ENCODE data around the gene CDH13.

The CDH13 gene

GRCh38 chr16:83296505-83296904 lies 669.7 kb downstream of the CDH13 start:
- H3K27ac ChIP-seq (ENCODE audit: low read length): no peak overlapping the region
- H3K4me2 ChIP-seq (ENCODE audit: low read length): no peak overlapping the region
- H3K4me1 ChIP-seq (ENCODE audit: low read length): no peaks in the 10 kb centered on the region
- no peak overlapping the region for H3K4me3 ChIP-seq (ENCODE audit: low read length)
- H3K9ac ChIP-seq (ENCODE audit: low read length): no peak overlapping the region
- H3K36me3 ChIP-seq (replicated peaks; ENCODE audit: low read depth, low read length): no peaks in the 10 kb centered on the region
- H3K9me3 ChIP-seq (ENCODE audit: insufficient read depth, low read length): no peaks in the 10 kb centered on the region
- no peaks in the 10 kb centered on the region for H4K20me1 ChIP-seq (ENCODE audit: insufficient read depth, low read length)
- no peak for TF ChIP-seq EZH2phosphoT487 (IDR thresholded peaks at IDR 0.05; ENCODE audit: low read depth)
- no peak for TF ChIP-seq CTCF (IDR thresholded peaks at IDR 0.05; ENCODE audit: low read depth, low read length)
- H2AFZ ChIP-seq (ENCODE audit: low read depth, low read length): no peak overlapping the region
- H3K27me3 ChIP-seq (ENCODE audit: low read depth, low read length): no peaks in the 10 kb centered on the region
- no peaks in the 10 kb centered on the region for H3K79me2 ChIP-seq (ENCODE audit: low read length)

- no peak for TF ChIP-seq EZH2phosphoT487 (IDR thresholded peaks at IDR 0.05; ENCODE audit: low read depth)
- no peak for TF ChIP-seq CTCF (IDR thresholded peaks at IDR 0.05; ENCODE audit: low read depth, low read length)
- H3K27me3 ChIP-seq (ENCODE audit: low read depth, low read length): no peaks in the 10 kb centered on the region
- no peaks in the 10 kb centered on the region for H3K4me1 ChIP-seq (ENCODE audit: low read length)
- H3K4me2 ChIP-seq (ENCODE audit: low read length): no peak overlapping the region
- no peaks in the 10 kb centered on the region for H4K20me1 ChIP-seq (ENCODE audit: insufficient read depth, low read length)
- no peaks in the 10 kb centered on the region for H3K79me2 ChIP-seq (ENCODE audit: low read length)
- no peaks in the 10 kb centered on the region for H3K36me3 ChIP-seq (replicated peaks; ENCODE audit: low read depth, low read length)
- H3K4me3 ChIP-seq (ENCODE audit: low read length): no peak overlapping the region
- H3K9ac ChIP-seq (ENCODE audit: low read length): no peak overlapping the region
- H2AFZ ChIP-seq (ENCODE audit: low read depth, low read length): no peak overlapping the region
- H3K9me3 ChIP-seq (ENCODE audit: insufficient read depth, low read length): no peaks in the 10 kb centered on the region
- H3K27ac ChIP-seq (ENCODE audit: low read length): no peak overlapping the region
Measured at GRCh38 chr16:83298541-83298940, 671.8 kb downstream of the CDH13 start.

- no peaks in the 10 kb centered on the region for H3K4me1 ChIP-seq (ENCODE audit: low read length)
- no peaks in the 10 kb centered on the region for H3K79me2 ChIP-seq (ENCODE audit: low read length)
- no peak overlapping the region for H3K4me2 ChIP-seq (ENCODE audit: low read length)
- no peaks in the 10 kb centered on the region for H3K27me3 ChIP-seq (ENCODE audit: low read depth, low read length)
- no peak overlapping the region for H3K27ac ChIP-seq (ENCODE audit: low read length)
- H2AFZ ChIP-seq (ENCODE audit: low read depth, low read length): no peak overlapping the region
- no peaks in the 10 kb centered on the region for H3K9me3 ChIP-seq (ENCODE audit: insufficient read depth, low read length)
- no peaks in the 10 kb centered on the region for H3K36me3 ChIP-seq (replicated peaks; ENCODE audit: low read depth, low read length)
- TF ChIP-seq CTCF (IDR thresholded peaks at IDR 0.05; ENCODE audit: low read depth, low read length) (no peak), EZH2phosphoT487 (IDR thresholded peaks at IDR 0.05; ENCODE audit: low read depth) (no peak)
- no peaks in the 10 kb centered on the region for H4K20me1 ChIP-seq (ENCODE audit: insufficient read depth, low read length)
- H3K9ac ChIP-seq (ENCODE audit: low read length): no peak overlapping the region
- no peak overlapping the region for H3K4me3 ChIP-seq (ENCODE audit: low read length)
Measured at GRCh38 chr16:83300326-83300725, 673.6 kb downstream of the CDH13 start.

GRCh38 chr16:83301971-83302370 lies 675.2 kb downstream of the CDH13 start:
- Histone ChIP-seq H3K27ac (ENCODE audit: low read length) (no peak overlapping the region), H3K4me3 (ENCODE audit: low read length) (no peak overlapping the region), H3K4me1 (ENCODE audit: low read length) (no peaks in the 10 kb centered on the region), H3K9ac (ENCODE audit: low read length) (no peak overlapping the region), H3K4me2 (ENCODE audit: low read length) (no peak overlapping the region), H3K36me3 (replicated peaks; ENCODE audit: low read depth, low read length) (no peaks in the 10 kb centered on the region), H4K20me1 (ENCODE audit: insufficient read depth, low read length) (no peaks in the 10 kb centered on the region), H3K27me3 (ENCODE audit: low read depth, low read length) (no peaks in the 10 kb centered on the region), H3K9me3 (ENCODE audit: insufficient read depth, low read length) (no peaks in the 10 kb centered on the region), H2AFZ (ENCODE audit: low read depth, low read length) (no peak overlapping the region), H3K79me2 (ENCODE audit: low read length) (no peaks in the 10 kb centered on the region)
- TF ChIP-seq EZH2phosphoT487 (IDR thresholded peaks at IDR 0.05; ENCODE audit: low read depth): no peak
- TF ChIP-seq CTCF (IDR thresholded peaks at IDR 0.05; ENCODE audit: low read depth, low read length): no peak

All from OCI-LY3 (cell line).